Left lung (tissue), 10 donors: ENCODE data around the gene SLC4A8. TPM values are rescaled to one million over a fixed set of nuclear protein-coding genes. Genes with fewer than 3 reads are reported as not detected.

Experiments used
- ATAC-seq: fragments of 200-7000 bp; cut with Tn5 transposase; one replicate; pipeline ENCODE4 v1.9.1; 2020; ENCODE audit warnings: moderate library complexity
- DNase-seq, 4 donors: peaks; one replicate each; pipeline ENCODE4 v3.0.0-alpha.2; 2013 to 2020
- H3K27ac ChIP-seq, 2 donors: fragments of 200-600 bp; sonication (generic) in 1 of 2; one replicate each; pipeline versions ENCODE4 v1.5.0 to v1.8.0; 2020 to 2021
- H3K27me3 ChIP-seq, 2 donors: fragments of 200-600 bp; sonication (generic) in 1 of 2; one replicate each; pipeline versions ENCODE4 v1.5.0 to v1.8.0; 2020 to 2021
- H3K36me3 ChIP-seq, 2 donors: fragments of 200-600 bp; sonication (generic) in 1 of 2; one replicate each; pipeline versions ENCODE4 v1.5.0 to v1.8.0; 2020 to 2021
- H3K4me1 ChIP-seq, 2 donors: fragments of 200-600 bp; one replicate each; pipeline ENCODE4 v1.8.0; 2021
- H3K4me3 ChIP-seq, 2 donors: fragments of 200-600 bp; sonication (generic) in 1 of 2; one replicate each; pipeline versions ENCODE4 v1.5.0 to v1.8.0; 2020 to 2021; ENCODE audit warnings: mild to moderate bottlenecking in 1 of 2
- H3K9me3 ChIP-seq, 2 donors: fragments of 200-600 bp; sonication (generic) in 1 of 2; one replicate each; pipeline versions ENCODE4 v1.5.0 to v1.8.0; 2020 to 2021
- intact Hi-C, 2 donors: fragments of 100-400 bp; cut with DNase I; formaldehyde crosslinking; loops; one replicate each; pipeline versions ENCODE4 v1.11.2 to v1.14.2; 2022
- polyA plus RNA-seq, 6 donors: library from polyadenylated mRNA; unstranded; fragments of 120-200 nt; gene quantifications; one replicate each; pipeline ENCODE4 v1.2.1, GENCODE V29; 2013; ENCODE audit not compliant: insufficient read length in 6 of 6
- total RNA-seq, 2 donors: library from RNA; stranded (reverse); fragmentation: NEBNext Ultra II Directional; extraction: Animal tissue kit (Norgen Biotek cat#: 25700); gene quantifications; one replicate each; pipeline ENCODE4 v1.2.1, GENCODE V29; 2021
- TF ChIP-seq, protein P1 (sequence below), 2 donors: fragments of 200-600 bp; sonication (generic) in 1 of 2; IDR thresholded peaks; one replicate each; pipeline versions ENCODE4 v1.5.0 to v1.8.0; 2021; ENCODE audit warnings: antibody characterized with exemption in 2 of 2
- donor health status: DM: no; HTN: yes; CAD: no.
- donor health status: DM: no; HTN: no; CAD: no.

Gene SLC4A8
- total and polyA plus RNA-seq, 8 donors, result 1.3 to 3.9 (median 1.8) TPM

DNA sequence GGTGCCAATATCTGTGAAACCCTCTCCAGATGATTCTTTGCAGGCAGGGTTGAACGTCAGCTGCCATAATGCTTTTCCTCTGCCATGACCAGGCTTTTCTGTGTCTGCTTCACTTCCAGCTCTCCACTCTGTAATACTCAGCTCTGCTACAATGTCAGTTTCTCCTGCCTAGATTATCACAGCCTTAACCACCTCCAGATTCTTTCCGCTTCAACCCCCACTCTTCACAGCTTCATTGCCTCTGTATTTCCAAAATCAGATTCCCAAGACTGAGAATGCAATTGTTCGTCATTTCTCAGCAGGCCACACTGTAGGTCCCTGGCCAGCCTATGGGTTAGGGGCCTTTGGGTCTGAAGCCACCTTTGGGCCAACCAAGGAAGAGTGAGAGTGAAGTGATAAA lies 92.7 kb downstream of the SLC4A8 start:
- H3K27me3 ChIP-seq, result no peaks in the 10 kb centered on the region
- DNase-seq, result no peak
- no peak for ATAC-seq
- no peaks in the 10 kb centered on the region for H3K36me3 ChIP-seq
- no peaks in the 10 kb centered on the region for H3K9me3 ChIP-seq
- no peaks in the 10 kb centered on the region for H3K4me1 ChIP-seq
- no peak overlapping the region for H3K27ac ChIP-seq
- TF ChIP-seq, protein P1, sequence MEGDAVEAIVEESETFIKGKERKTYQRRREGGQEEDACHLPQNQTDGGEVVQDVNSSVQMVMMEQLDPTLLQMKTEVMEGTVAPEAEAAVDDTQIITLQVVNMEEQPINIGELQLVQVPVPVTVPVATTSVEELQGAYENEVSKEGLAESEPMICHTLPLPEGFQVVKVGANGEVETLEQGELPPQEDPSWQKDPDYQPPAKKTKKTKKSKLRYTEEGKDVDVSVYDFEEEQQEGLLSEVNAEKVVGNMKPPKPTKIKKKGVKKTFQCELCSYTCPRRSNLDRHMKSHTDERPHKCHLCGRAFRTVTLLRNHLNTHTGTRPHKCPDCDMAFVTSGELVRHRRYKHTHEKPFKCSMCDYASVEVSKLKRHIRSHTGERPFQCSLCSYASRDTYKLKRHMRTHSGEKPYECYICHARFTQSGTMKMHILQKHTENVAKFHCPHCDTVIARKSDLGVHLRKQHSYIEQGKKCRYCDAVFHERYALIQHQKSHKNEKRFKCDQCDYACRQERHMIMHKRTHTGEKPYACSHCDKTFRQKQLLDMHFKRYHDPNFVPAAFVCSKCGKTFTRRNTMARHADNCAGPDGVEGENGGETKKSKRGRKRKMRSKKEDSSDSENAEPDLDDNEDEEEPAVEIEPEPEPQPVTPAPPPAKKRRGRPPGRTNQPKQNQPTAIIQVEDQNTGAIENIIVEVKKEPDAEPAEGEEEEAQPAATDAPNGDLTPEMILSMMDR (IDR thresholded peaks at IDR 0.05), result no peak
- no peak overlapping the region for H3K4me3 ChIP-seq
- intact Hi-C loops, result no loop called here

GRCh38 chr12:51517800-51518199 lies 93.2 kb downstream of the SLC4A8 start:
- H3K27ac ChIP-seq, result no peak overlapping the region
- no peaks in the 10 kb centered on the region for H3K4me1 ChIP-seq
- intact Hi-C loops, result no loop called here
- H3K27me3 ChIP-seq, result no peaks in the 10 kb centered on the region
- no peaks in the 10 kb centered on the region for H3K9me3 ChIP-seq
- H3K36me3 ChIP-seq, result no peaks in the 10 kb centered on the region
- H3K4me3 ChIP-seq, result no peak overlapping the region
- ATAC-seq (no peak), DNase-seq (no peak)
- TF ChIP-seq, protein P1 (IDR thresholded peaks at IDR 0.05), result no peak

GRCh38 chr12:51519755-51520154 lies 95.1 kb downstream of the SLC4A8 start:
- intact Hi-C loops, result no loop called here
- Histone ChIP-seq H3K4me3 (no peak overlapping the region), H3K36me3 (no peaks in the 10 kb centered on the region), H3K27me3 (no peaks in the 10 kb centered on the region), H3K27ac (no peak overlapping the region), H3K4me1 (no peaks in the 10 kb centered on the region), H3K9me3 (no peaks in the 10 kb centered on the region)
- ATAC-seq (no peak), DNase-seq (no peak)
- TF ChIP-seq, protein P1 (IDR thresholded peaks at IDR 0.05), result no peak

DNA sequence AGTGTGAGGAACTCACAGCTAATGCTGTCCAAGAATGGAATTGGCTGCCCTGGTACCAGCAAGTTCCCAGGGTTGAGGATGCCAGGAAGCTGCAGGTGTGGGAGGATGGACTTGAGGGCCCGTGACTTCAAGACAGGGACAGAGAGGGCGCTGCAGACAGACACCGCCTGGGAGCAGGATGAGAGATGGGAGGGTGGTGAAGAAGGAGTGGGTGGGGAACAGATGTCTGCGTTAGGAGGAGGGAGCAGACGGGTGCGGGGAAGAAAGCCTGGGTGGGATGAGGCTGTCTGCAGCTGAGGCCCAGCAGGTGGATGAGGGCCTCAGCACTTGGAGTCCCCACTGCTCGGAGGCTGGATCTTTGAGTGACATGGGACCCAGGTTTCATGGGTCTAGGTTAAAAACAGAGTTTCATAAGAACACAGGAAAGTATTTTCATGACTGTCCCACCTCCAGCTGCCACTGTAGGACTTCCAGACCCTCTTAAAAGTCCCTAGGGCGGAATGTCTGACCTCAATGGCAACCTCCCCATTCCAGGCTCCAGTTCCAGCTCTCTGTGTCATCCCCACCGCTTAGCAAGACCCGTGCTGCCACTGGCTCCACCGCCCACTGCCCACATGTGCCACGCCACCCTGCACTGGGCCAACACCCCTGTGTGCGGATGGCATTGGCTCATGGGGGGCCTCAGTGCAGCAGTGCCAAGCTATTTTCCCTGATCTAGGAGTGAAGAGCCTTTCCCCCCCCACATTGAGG lies 96.1 kb downstream of the SLC4A8 start:
- ATAC-seq (no peak), DNase-seq (no peak)
- TF ChIP-seq, protein P1 (IDR thresholded peaks at IDR 0.05), result no peak
- Histone ChIP-seq H3K27me3 (no peaks in the 10 kb centered on the region), H3K4me3 (no peak overlapping the region), H3K36me3 (no peaks in the 10 kb centered on the region), H3K27ac (no peak overlapping the region), H3K9me3 (no peaks in the 10 kb centered on the region), H3K4me1 (no peaks in the 10 kb centered on the region)
- intact Hi-C loops, result no loop called here

- H3K4me1 ChIP-seq, result no peaks in the 10 kb centered on the region
- intact Hi-C loops, result no loop called here
- TF ChIP-seq, protein P1 (IDR thresholded peaks at IDR 0.05), result no peak
- H3K4me3 ChIP-seq, result no peak overlapping the region
- H3K36me3 ChIP-seq, result no peaks in the 10 kb centered on the region
- H3K27me3 ChIP-seq, result no peaks in the 10 kb centered on the region
- ATAC-seq, result no peak
- no peaks in the 10 kb centered on the region for H3K9me3 ChIP-seq
- no peak for DNase-seq
- no peak overlapping the region for H3K27ac ChIP-seq
Observed at GRCh38 chr12:51521554-51522276, 97.1 kb downstream of the SLC4A8 start.
